A549 (cell line): Measurements from ENCODE around the gene S1PR5. TPM values are rescaled to one million over a fixed set of nuclear protein-coding genes. Genes with fewer than 3 reads are reported as not detected.

ENCODE experiments used
- ATAC-seq, 2 experiments: fragments of 200-7000 bp in 1 of 2; fragments of >200 bp in 1 of 2; cut with Nextera tagmentation in 1 of 2; cut with Tn5 transposase in 1 of 2; 3 replicates each; pipeline versions ENCODE4 v1.8.0 to v1.9.1; 2018 to 2020; ENCODE audit warnings: mild to moderate bottlenecking in 1 of 2, moderate library complexity in 1 of 2
- CTCF ChIA-PET: fragments of 300-600 bp; sonication (Branson Sonifier 250); formaldehyde crosslinking; extraction: SDS; loops from one replicate; lab custom pipeline; 2021; ENCODE audit warnings: antibody characterized with exemption, inconsistent platforms; lab: Yijun Ruan, JAX
- POLR2A ChIA-PET: fragments of 350-600 bp; formaldehyde crosslinking; extraction: SDS; loops from one replicate; lab custom pipeline; 2021; ENCODE audit warnings: antibody characterized with exemption, inconsistent platforms; lab: Yijun Ruan, JAX
- DNase-seq, 2 experiments: peaks; one replicate each; pipeline versions ENCODE4 v3.0.0 to v3.0.0-alpha.2; 2011 to 2016; ENCODE audit warnings: low read depth in 1 of 2, low spot score in 1 of 2
- FAIRE-seq: peaks from 2 replicates; lab custom pipeline; 2011; peaks lifted over from hg19 to GRCh38; lab: Jason Lieb, UNC
- H3K27ac ChIP-seq, 2 experiments: fragments of >200 bp; sonication (Bioruptor Twin); formaldehyde crosslinking; 3 replicates each; pipeline ENCODE4 v1.5.1; 2016 to 2017
- H3K4me1 ChIP-seq: fragments of >200 bp; sonication (Bioruptor Twin); formaldehyde crosslinking; 3 replicates; pipeline ENCODE4 v1.6.1; 2016
- H3K4me2 ChIP-seq: fragments of >200 bp; sonication (Bioruptor Twin); formaldehyde crosslinking; 3 replicates; pipeline ENCODE4 v1.6.1; 2016
- H3K4me3 ChIP-seq: fragments of >200 bp; sonication (Bioruptor Twin); formaldehyde crosslinking; 3 replicates; pipeline ENCODE4 v1.5.1; 2016
- H3K9me3 ChIP-seq: fragments of >200 bp; sonication (Bioruptor Twin); formaldehyde crosslinking; 3 replicates; pipeline ENCODE4 v1.6.1; 2016
- BHLHE40 ChIP-seq: IDR thresholded peaks from 2 replicates; pipeline ENCODE4 v1.6.1; 2012; ENCODE audit warnings: low read depth, low read length, inconsistent platforms
- EHMT2 ChIP-seq: fragments of 200-600 bp; sonication (generic); IDR thresholded peaks from 2 replicates; pipeline ENCODE4 v1.6.1; 2016; ENCODE audit warnings: antibody characterized with exemption, low read depth, mild to moderate bottlenecking, moderate library complexity
- FOSL2 ChIP-seq, 2 experiments: fragments of 450-650 bp in 1 of 2; fragments of >200 bp in 1 of 2; sonication (Bioruptor Twin) in 1 of 2; formaldehyde crosslinking; IDR thresholded peaks; 2 replicates each; pipeline versions ENCODE4 v1.5.0 to v1.6.1; 2016 to 2020; ENCODE audit warnings: mild to moderate bottlenecking in 1 of 2, moderate library complexity in 1 of 2
- FOXS1 ChIP-seq: fragments of 250-450 bp; sonication (Bioruptor Pico); IDR thresholded peaks from 2 replicates; pipeline ENCODE4 v1.5.0; 2020; ENCODE audit warnings: mild to moderate bottlenecking, moderate library complexity
- HOXB5 ChIP-seq: fragments of 250-450 bp; sonication (Bioruptor Pico); IDR thresholded peaks from 2 replicates; pipeline ENCODE4 v1.5.0; 2020; ENCODE audit warnings: mild to moderate bottlenecking, moderate library complexity
- NPAS2 ChIP-seq: fragments of 250-450 bp; sonication (Bioruptor Pico); IDR thresholded peaks from 2 replicates; pipeline ENCODE4 v1.8.0; 2022; ENCODE audit warnings: mild to moderate bottlenecking, moderate library complexity, borderline replicate concordance
- NR3C1 ChIP-seq: fragments of >200 bp; sonication (Bioruptor Twin); formaldehyde crosslinking; IDR thresholded peaks from 3 replicates; pipeline ENCODE4 v1.6.1; 2017
- POLR2A ChIP-seq: IDR thresholded peaks from 2 replicates; pipeline ENCODE4 v1.6.1; 2012; ENCODE audit warnings: mild to moderate bottlenecking, low read length
- RNF2 ChIP-seq: fragments of 200-600 bp; sonication (generic); IDR thresholded peaks from 2 replicates; pipeline ENCODE4 v1.6.1; 2016; ENCODE audit warnings: low read depth, mild to moderate bottlenecking, antibody characterized with exemption, moderate library complexity, borderline replicate concordance
- WGBS: methylation state at CpG from one replicate; pipeline ENCODE4 v1.1.6; 2017; ENCODE audit errors: missing lambda C conversion rate; 5-methylcytosine and 5-hydroxymethylcytosine counted together
- polyA plus RNA-seq, 4 experiments: library from polyadenylated mRNA; depleted of rRNA in 3 of 4; stranded (reverse); fragments of >200 nt; fragmentation: RNase III in 1 of 4; extraction: RNeasy Plus Mini Kit Qiagen cat#74134 plus additional on column Dnase treatment in 1 of 4; gene quantifications; 2 replicates in 3 of 4; 3 replicates in 1 of 4; pipeline ENCODE4 v1.2.3, GENCODE V29; 2011 to 2017
- small RNA-seq, 6 experiments: library from RNA; depleted of rRNA; stranded (forward); fragments of <200 nt; gene quantifications; one replicate each; pipeline ENCODE3, GENCODE V24; 2012
- TF ChIP-seq, protein P1 (sequence below): IDR thresholded peaks from 2 replicates; pipeline ENCODE4 v1.6.1; 2012

S1PR5 gene
- polyA plus RNA-seq, 2 of the 4 experiments (the other 2 are of a cell fraction), result 2.1 to 3.8 TPM

DNA sequence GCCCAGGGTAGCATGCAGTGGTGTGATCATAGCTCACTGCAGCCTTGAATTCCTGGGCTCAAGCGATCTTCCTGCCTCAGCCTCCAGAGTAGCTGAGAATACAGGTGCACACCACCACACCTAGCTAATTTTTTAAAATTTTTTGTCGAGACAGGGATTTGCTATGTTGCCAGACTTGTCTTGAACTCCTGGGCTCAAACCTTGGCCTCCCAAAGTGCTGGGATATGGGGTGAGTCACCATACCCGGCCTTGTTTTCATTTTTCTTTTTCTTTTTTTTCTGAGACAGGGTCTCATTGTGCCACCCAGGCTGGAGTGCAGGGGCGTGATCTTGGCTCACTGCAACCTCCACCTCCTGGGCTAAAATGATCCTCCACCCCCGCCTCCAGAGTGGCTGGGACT is 52.8 kb downstream of the S1PR5 start:
- Histone ChIP-seq H3K4me3 (no peak overlapping the region), H3K9me3 (no peaks in the 10 kb centered on the region), H3K4me1 (no peaks in the 10 kb centered on the region)
- POLR2A ChIA-PET, result interaction anchor here (0.5 to 0.6 kb wide), 2 partner anchors 84 to 238 kb away, joined by 3 read pairs; partner anchors contain the start of gene TYK2
- 82% methylated on average over 5 of the region's 5 CpGs for WGBS
- no peak for TF ChIP-seq POLR2A
- no peak for TF ChIP-seq NPAS2 (CRISPR knock-in tag)
- TF ChIP-seq, protein P1, sequence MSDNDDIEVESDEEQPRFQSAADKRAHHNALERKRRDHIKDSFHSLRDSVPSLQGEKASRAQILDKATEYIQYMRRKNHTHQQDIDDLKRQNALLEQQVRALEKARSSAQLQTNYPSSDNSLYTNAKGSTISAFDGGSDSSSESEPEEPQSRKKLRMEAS, result no peak
- no peak for TF ChIP-seq EHMT2
- no peak for TF ChIP-seq RNF2
- TF ChIP-seq FOSL2 (IDR thresholded peaks at IDR 0.05), result no peak
- no peak for TF ChIP-seq FOSL2 (CRISPR knock-in tag; IDR thresholded peaks at IDR 0.05)
- no peak for TF ChIP-seq FOXS1 (CRISPR knock-in tag)
- TF ChIP-seq HOXB5 (CRISPR knock-in tag), result no peak
- TF ChIP-seq NR3C1, result no peak
- no peak for TF ChIP-seq BHLHE40
- TF ChIP-seq, all 56 proteins: peak for 0
- FAIRE-seq (no peak), DNase-seq (no peak), ATAC-seq (no peak)
- H3K27ac ChIP-seq, result no peak overlapping the region
- no peak overlapping the region for H3K4me2 ChIP-seq
- CTCF ChIA-PET, result no interaction called here

Small RNA genes lying within 50 kb of the gene (small RNA-seq; reads per million reads assigned to genes)
- gene MIR1238 (0 to 0.04 (median 0) reads per million in 6 experiments), gene RNU7-140P (0 to 0.35 (median 0) reads per million in 6 experiments)

Other genes with a start within 250 kb of the S1PR5 start
- 1.4 and 3.5 TPM in 2 replicates for gene ICAM1, start 246.3 kb downstream of the S1PR5 start, polyA plus RNA-seq (2011; rRNA removed)
- 1.2 to 2.6 TPM (median 1.5 TPM) in 3 replicates for gene ICAM1, start 246.3 kb downstream of the S1PR5 start, polyA plus RNA-seq (2017; fragmentation: RNase III; extraction: RNeasy Plus Mini Kit Qiagen cat#74134 plus additional on column Dnase treatment)
- gene ICAM4, start 230.5 kb downstream of the S1PR5 start, polyA plus RNA-seq (2011; rRNA removed), result not detected in 2 replicates
- gene ICAM4, start 230.5 kb downstream of the S1PR5 start, polyA plus RNA-seq (2017; fragmentation: RNase III; extraction: RNeasy Plus Mini Kit Qiagen cat#74134 plus additional on column Dnase treatment), result not detected in 3 replicates
- gene ICAM5, start 227.5 kb downstream of the S1PR5 start, polyA plus RNA-seq (2011; rRNA removed), result 0.35 and 0.58 TPM in 2 replicates
- 0.77 to 1.5 TPM (median 0.81 TPM) in 3 replicates for gene ICAM5, start 227.5 kb downstream of the S1PR5 start, polyA plus RNA-seq (2017; fragmentation: RNase III; extraction: RNeasy Plus Mini Kit Qiagen cat#74134 plus additional on column Dnase treatment)
- gene ZGLP1, start 207.6 kb downstream of the S1PR5 start, polyA plus RNA-seq (2011; rRNA removed), result 0.84 and 1.2 TPM in 2 replicates
- 1.7 to 2.1 TPM (median 1.9 TPM) in 3 replicates for gene ZGLP1, start 207.6 kb downstream of the S1PR5 start, polyA plus RNA-seq (2017; fragmentation: RNase III; extraction: RNeasy Plus Mini Kit Qiagen cat#74134 plus additional on column Dnase treatment)
- gene FDX2, start 201.4 kb downstream of the S1PR5 start, polyA plus RNA-seq (2011; rRNA removed), result 9.9 and 13.1 TPM in 2 replicates
- 22.2 to 25.8 TPM (median 23.5 TPM) in 3 replicates for gene FDX2, start 201.4 kb downstream of the S1PR5 start, polyA plus RNA-seq (2017; fragmentation: RNase III; extraction: RNeasy Plus Mini Kit Qiagen cat#74134 plus additional on column Dnase treatment)
- 1.8 and 3.0 TPM in 2 replicates for gene RAVER1, start 183.9 kb downstream of the S1PR5 start, polyA plus RNA-seq (2011; rRNA removed)
- 20.4 to 22.1 TPM (median 21.4 TPM) in 3 replicates for gene RAVER1, start 183.9 kb downstream of the S1PR5 start, polyA plus RNA-seq (2017; fragmentation: RNase III; extraction: RNeasy Plus Mini Kit Qiagen cat#74134 plus additional on column Dnase treatment)
- gene ICAM3, start 177.8 kb downstream of the S1PR5 start, polyA plus RNA-seq (2011; rRNA removed), result 4.7 and 5.3 TPM in 2 replicates
- gene ICAM3, start 177.8 kb downstream of the S1PR5 start, polyA plus RNA-seq (2017; fragmentation: RNase III; extraction: RNeasy Plus Mini Kit Qiagen cat#74134 plus additional on column Dnase treatment), result 6.2 to 7.3 TPM (median 6.6 TPM) in 3 replicates
- 17.0 and 41.4 TPM in 2 replicates for gene TYK2, start 136.9 kb downstream of the S1PR5 start, polyA plus RNA-seq (2011; rRNA removed)
- 51.9 to 65.6 TPM (median 57.1 TPM) in 3 replicates for gene TYK2, start 136.9 kb downstream of the S1PR5 start, polyA plus RNA-seq (2017; fragmentation: RNase III; extraction: RNeasy Plus Mini Kit Qiagen cat#74134 plus additional on column Dnase treatment)
- gene CDC37, start 113.9 kb downstream of the S1PR5 start, polyA plus RNA-seq (2011; rRNA removed), result 125 and 152 TPM in 2 replicates
- gene CDC37, start 113.9 kb downstream of the S1PR5 start, polyA plus RNA-seq (2017; fragmentation: RNase III; extraction: RNeasy Plus Mini Kit Qiagen cat#74134 plus additional on column Dnase treatment), result 214 to 236 TPM (median 220 TPM) in 3 replicates
- 1.2 and 2.2 TPM in 2 replicates for gene PDE4A, start 96.9 kb downstream of the S1PR5 start, polyA plus RNA-seq (2011; rRNA removed)
- gene PDE4A, start 96.9 kb downstream of the S1PR5 start, polyA plus RNA-seq (2017; fragmentation: RNase III; extraction: RNeasy Plus Mini Kit Qiagen cat#74134 plus additional on column Dnase treatment), result 3.7 to 3.9 TPM (median 3.9 TPM) in 3 replicates
- 49.3 and 60.6 TPM in 2 replicates for gene KEAP1, start 14.1 kb downstream of the S1PR5 start, polyA plus RNA-seq (2011; rRNA removed)
- gene KEAP1, start 14.1 kb downstream of the S1PR5 start, polyA plus RNA-seq (2017; fragmentation: RNase III; extraction: RNeasy Plus Mini Kit Qiagen cat#74134 plus additional on column Dnase treatment), result 67.7 to 73.6 TPM (median 72.1 TPM) in 3 replicates
- 6.9 and 7.3 TPM in 2 replicates for gene ATG4D, start 26.5 kb upstream of the S1PR5 start, polyA plus RNA-seq (2011; rRNA removed)
- gene ATG4D, start 26.5 kb upstream of the S1PR5 start, polyA plus RNA-seq (2017; fragmentation: RNase III; extraction: RNeasy Plus Mini Kit Qiagen cat#74134 plus additional on column Dnase treatment), result 10.4 to 12.4 TPM (median 10.7 TPM) in 3 replicates
- gene KRI1, start 48.6 kb upstream of the S1PR5 start, polyA plus RNA-seq (2011; rRNA removed), result 10.6 and 21.6 TPM in 2 replicates
- 23.2 to 25.6 TPM (median 25.2 TPM) in 3 replicates for gene KRI1, start 48.6 kb upstream of the S1PR5 start, polyA plus RNA-seq (2017; fragmentation: RNase III; extraction: RNeasy Plus Mini Kit Qiagen cat#74134 plus additional on column Dnase treatment)
- 2.6 and 3.1 TPM in 2 replicates for gene CDKN2D, start 51.5 kb upstream of the S1PR5 start, polyA plus RNA-seq (2011; rRNA removed)
- gene CDKN2D, start 51.5 kb upstream of the S1PR5 start, polyA plus RNA-seq (2017; fragmentation: RNase III; extraction: RNeasy Plus Mini Kit Qiagen cat#74134 plus additional on column Dnase treatment), result 3.9 to 4.3 TPM (median 4.1 TPM) in 3 replicates
- gene AP1M2, start 69.9 kb upstream of the S1PR5 start, polyA plus RNA-seq (2011; rRNA removed), result 13.0 and 17.4 TPM in 2 replicates
- gene AP1M2, start 69.9 kb upstream of the S1PR5 start, polyA plus RNA-seq (2017; fragmentation: RNase III; extraction: RNeasy Plus Mini Kit Qiagen cat#74134 plus additional on column Dnase treatment), result 44.8 to 53.1 TPM (median 45.0 TPM) in 3 replicates
- 8.3 and 10.3 TPM in 2 replicates for gene SLC44A2, start 108.1 kb upstream of the S1PR5 start, polyA plus RNA-seq (2011; rRNA removed)
- 6.7 to 10.1 TPM (median 8.3 TPM) in 3 replicates for gene SLC44A2, start 108.1 kb upstream of the S1PR5 start, polyA plus RNA-seq (2017; fragmentation: RNase III; extraction: RNeasy Plus Mini Kit Qiagen cat#74134 plus additional on column Dnase treatment)
- 174 and 197 TPM in 2 replicates for gene ILF3, start 136.9 kb upstream of the S1PR5 start, polyA plus RNA-seq (2011; rRNA removed)
- 137 to 151 TPM (median 142 TPM) in 3 replicates for gene ILF3, start 136.9 kb upstream of the S1PR5 start, polyA plus RNA-seq (2017; fragmentation: RNase III; extraction: RNeasy Plus Mini Kit Qiagen cat#74134 plus additional on column Dnase treatment)
- 23.6 and 24.3 TPM in 2 replicates for gene QTRT1, start 184.0 kb upstream of the S1PR5 start, polyA plus RNA-seq (2011; rRNA removed)
- 42.2 to 47.6 TPM (median 42.5 TPM) in 3 replicates for gene QTRT1, start 184.0 kb upstream of the S1PR5 start, polyA plus RNA-seq (2017; fragmentation: RNase III; extraction: RNeasy Plus Mini Kit Qiagen cat#74134 plus additional on column Dnase treatment)
- 32.9 and 52.4 TPM in 2 replicates for gene DNM2, start 200.6 kb upstream of the S1PR5 start, polyA plus RNA-seq (2011; rRNA removed)
- gene DNM2, start 200.6 kb upstream of the S1PR5 start, polyA plus RNA-seq (2017; fragmentation: RNase III; extraction: RNeasy Plus Mini Kit Qiagen cat#74134 plus additional on column Dnase treatment), result 55.8 to 58.5 TPM (median 57.3 TPM) in 3 replicates